GM19043 (cell line): ENCODE data around the gene ZNF75A.

ENCODE experiments used
- ATAC-seq: cut with Tn5 transposase; IDR thresholded peaks from one replicate; pipeline ENCODE4 v1.9.1; 2021; ENCODE audit warnings: low read depth; ENCODE audit not compliant: unreplicated experiment

The ZNF75A gene

DNA sequence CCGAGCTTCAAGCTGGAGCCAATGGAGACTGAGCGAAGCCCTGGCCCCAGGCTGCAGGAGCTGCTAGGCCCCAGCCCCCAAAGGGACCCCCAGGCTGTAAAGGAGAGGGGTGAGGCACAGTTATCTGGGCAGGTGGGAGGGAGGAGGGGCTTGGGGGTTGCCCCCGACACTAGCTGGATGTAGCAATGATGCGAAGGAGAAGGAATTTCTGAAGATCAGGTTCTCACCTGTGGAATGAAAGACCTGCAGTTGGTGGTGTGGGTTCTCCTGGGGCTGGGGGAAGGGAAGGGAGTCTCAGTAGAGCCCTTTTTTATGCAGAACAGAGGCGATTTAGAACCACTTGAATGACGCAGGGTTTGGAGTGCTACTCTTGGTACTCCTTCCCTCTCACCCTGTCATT is 20.2 kb upstream of the ZNF75A start:
- ATAC-seq, result no peak

DNA sequence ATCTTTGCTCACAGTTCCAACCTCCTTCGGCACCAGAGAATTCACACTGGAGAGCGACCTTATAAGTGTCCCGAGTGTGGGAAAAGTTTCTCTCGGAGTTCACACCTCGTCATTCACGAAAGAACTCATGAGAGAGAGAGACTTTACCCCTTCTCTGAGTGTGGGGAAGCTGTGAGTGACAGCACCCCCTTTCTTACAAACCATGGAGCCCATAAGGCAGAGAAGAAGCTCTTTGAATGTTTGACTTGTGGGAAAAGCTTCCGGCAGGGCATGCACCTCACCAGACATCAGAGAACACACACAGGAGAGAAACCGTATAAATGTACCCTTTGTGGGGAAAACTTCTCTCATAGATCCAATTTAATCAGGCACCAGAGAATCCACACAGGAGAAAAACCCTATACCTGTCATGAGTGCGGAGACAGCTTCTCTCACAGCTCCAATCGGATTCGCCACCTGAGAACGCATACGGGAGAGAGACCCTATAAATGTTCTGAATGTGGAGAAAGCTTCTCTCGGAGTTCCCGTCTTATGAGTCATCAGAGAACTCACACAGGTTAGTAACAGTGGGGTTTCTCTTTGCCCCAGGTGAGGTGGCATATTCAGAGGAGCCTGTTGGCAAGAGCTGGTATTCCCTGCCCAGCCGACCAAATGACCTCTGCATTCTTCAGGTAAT is 15.2 kb upstream of the ZNF75A start:
- ATAC-seq, result no peak

DNA sequence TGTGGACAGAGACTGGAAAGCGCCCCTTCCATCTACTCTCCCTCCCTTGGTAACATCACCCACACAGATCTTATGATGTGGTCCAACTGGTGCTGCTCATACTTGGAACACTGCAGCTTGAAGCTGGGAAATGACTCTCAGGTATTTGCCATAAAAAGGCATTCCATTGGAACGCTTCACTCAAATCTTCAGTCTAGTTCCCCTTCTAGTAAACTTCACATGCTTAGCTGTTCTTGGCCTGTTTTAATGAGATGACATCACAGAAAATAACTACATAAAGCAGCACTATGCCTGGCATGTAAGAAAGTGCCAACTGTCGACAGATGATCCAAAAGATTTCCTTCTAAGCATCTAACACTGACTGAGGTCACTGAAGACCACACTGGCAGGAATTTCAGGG is 12.7 kb upstream of the ZNF75A start:
- no peak for ATAC-seq

DNA sequence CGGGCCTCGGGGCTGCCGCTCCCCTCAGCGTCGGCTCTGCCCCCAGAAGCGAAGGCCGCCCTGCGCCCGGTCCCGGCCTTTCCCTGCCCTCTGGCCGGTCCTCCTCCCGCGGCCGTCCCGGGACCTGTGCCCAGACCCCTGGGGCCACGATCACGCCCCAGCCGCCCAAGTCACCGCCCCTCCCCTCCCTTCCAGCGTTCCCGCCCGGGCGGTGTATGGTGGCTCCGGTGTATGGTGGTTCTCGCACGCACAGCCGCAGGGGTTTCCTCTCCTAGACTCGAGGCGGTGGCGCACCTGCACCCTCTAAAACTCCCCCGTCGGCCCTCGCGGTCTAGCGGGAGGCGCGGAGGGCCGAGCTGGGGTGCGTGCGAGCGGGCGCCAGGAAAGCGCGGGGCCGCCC is 10.1 kb upstream of the ZNF75A start:
- ATAC-seq, result no peak

DNA sequence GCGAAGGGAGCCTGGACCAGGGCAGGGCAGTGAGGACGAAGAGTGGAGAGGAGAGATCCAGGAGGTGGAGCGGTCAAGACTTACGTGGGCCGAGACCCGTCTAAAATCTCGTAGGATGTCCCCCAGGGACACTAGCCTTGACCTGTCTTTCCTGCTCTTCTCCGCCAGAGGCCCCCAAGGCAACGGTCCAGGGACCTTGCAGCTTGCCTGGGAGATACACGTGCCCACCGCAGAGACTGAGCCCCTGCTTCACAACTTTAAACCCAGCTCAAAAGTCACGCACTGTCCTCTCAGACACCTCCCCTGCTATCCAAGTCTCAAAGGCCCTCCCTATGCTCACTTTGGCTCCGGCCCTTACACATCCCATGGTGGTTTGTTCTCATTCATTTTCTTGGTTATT is 9.5 kb upstream of the ZNF75A start:
- ATAC-seq, result no peak

DNA sequence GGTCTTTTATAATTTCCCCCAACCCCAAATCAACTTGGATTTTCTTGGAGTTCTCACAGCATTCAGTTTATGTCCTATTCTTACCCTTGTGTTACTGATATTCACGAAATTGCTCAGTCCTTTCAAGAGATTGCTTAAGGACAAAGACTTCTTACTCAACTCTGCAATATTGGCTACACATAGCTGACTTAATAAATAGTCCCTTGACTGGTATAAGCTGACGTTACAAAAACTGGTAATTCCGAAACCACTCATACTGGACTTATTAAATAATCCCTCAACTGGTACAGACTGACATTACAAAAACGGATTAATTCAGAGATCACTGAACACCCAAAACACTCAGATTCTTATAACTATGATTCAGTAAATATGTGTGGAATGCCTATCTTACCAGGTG is 927 bp upstream of the ZNF75A start:
- no peak for ATAC-seq

DNA sequence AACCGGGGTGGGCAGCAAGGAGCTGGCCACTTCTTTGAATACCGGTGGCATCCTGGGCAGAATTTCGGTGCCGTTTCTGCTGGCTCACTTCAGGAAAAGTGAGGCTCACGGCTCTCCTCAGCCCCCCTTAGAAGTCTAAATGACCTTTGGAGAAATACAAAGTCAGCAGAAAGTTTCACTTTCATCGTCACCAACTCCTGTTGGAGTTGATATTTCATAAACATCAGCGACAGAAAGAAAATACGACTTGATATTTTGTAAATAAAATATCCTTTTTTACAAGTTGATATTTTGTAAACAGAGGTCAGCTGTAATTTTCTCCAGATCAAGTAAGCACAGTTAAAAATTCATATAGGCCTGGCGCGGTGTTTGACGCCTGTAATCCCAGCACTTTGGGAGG is 781 bp downstream of the ZNF75A start:
- ATAC-seq, result no peak

DNA sequence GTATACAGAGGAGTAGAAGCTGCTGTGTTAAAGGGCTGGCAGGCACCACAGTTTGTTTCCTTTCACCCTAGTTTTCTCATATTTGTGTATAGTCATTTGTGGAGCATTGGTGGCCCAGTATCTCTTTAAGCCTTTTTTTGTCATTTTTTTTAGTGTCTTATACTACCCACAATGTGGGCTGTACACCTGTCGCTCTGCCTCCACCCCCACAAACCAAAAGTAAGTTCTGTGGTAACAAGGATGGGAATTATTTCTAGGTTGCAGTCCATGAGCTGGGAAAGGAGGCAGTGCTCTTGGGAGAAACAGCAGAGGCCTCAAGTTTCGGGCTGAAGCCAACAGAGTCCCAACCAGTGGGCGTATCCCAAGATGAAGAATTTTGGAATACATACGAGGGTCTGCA is 6.2 kb downstream of the ZNF75A start:
- no peak for ATAC-seq

DNA sequence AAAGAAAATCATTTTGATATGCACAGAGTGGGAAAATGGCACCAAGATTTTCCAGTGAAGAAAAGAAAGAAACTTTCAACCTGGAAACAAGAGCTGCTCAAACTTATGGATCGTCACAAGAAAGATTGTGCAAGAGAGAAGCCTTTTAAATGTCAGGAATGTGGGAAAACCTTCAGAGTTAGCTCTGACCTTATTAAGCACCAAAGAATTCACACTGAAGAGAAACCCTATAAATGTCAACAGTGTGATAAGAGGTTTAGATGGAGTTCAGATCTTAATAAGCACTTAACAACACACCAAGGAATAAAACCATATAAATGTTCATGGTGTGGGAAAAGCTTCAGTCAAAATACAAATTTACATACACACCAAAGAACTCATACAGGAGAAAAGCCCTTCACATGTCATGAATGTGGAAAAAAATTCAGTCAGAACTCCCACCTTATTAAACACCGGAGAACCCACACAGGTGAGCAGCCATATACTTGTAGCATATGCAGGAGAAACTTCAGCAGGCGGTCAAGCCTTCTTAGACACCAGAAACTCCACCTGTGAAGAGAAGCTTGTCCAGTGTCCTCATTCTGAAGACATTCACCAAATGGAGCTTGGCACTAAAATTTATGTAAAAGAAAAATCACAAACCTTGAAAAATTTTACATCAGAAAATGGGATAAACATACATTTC is 12.2 kb downstream of the ZNF75A start:
- ATAC-seq, result no peak

DNA sequence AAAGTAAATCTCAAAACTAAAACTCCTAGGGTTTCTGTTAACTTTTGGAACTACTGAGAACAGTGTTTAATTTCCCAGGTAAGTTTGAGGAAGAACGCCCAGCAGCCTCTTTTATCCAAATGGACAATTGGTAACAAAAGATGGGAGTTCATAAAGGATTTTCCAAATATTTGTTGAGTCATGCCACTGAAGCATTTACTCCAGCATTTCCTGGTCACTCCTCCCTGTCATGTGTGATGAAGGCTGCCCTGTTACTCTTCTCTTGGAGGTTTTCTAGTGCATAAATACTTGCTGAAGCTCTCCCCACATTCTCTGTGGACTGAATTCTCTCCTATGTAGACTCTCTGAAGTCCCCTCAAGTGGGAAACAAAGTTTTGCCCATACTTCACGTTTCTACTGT is 16.5 kb downstream of the ZNF75A start:
- ATAC-seq, result no peak

DNA sequence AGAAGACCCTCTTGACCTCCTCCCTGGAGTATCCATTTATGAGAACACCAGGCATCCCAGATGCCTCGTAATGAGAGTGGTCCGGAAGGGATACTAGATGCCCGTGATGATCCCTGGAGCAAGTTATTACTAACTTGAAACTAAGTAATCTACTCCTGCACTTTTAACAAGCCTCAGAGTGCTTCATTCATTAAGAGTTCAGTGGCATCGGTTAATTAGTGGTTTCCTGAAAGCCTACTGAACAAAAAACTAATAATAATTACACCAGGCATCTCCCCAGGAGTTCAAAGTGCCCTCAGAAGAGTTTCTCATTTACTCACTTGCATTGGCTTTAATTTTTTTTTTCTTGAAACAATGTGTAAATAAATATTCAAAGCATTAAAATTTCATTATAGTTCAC is 22.2 kb downstream of the ZNF75A start:
- no peak for ATAC-seq

DNA sequence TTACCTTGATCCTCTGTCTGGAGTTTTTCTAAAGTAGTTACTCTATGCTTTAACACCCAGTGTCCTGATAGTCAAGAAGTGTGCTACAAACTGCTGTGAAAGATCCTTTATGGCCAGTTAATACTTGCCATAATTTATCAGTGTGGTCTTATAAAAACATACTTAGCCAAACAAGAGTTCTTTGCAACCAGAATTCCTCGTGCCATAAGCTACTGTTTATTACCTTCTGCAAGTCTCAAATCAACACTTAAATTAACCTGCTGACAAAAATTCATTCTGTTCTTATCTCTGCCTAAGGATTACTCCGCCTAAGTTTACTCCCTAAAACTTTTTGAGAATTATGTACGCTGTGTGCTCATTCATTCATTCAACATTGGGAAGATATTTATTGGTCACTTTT is 22.8 kb downstream of the ZNF75A start:
- ATAC-seq, result no peak

DNA sequence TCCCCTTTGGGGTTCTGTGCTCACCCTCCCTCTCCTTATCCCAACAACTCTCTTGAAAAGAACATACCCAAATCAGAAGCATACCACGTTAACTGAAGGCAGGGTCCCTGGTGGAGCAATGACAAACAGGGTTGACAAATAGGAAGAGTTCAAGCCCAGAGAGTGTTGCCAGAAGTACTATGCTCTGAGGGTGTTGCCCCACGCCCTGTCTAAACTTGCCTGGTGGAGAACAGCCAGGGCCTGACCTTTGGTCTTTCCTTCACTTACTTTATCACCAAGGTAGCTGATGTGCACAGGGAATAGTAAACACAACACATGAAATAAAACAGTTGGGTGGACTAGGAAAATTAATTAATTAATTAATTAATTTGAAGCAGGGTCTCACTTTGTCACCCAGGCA is 23.3 kb downstream of the ZNF75A start:
- ATAC-seq, result no peak

DNA sequence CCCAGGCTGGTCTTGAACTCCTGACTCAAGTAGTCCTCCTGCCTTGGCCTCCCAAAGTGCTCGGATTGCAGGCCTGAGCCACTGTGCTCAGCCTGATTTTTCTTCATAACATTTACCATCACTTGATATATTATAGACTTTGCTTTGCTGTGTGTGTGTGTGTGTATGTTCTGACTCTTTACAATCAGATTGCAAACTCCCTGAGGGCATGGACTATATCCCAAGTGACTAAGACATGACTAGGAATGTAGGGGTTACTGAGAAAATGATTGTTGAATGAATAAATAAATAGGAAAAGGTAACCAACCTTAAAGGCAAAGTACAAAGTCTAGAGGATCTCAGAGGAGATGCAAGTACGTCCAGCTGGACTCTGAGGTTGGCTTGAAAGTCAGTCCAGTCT is 40.7 kb downstream of the ZNF75A start:
- no peak for ATAC-seq

DNA sequence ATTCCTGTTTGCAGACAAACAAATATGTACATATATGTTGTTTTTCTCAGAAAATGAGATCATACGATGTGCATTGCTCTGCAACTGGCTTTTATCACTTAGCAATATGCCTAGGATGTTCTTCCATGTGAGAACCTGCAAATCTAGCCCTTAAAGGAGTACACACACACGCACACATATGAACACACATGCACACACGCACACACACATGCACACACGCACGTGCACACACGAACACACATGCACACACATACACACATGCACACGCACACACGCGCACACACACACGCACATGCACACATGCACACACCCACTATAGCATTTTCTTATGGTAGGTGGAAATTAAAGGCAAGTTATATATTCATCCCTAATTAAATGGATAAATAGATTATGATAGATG is 42.3 kb downstream of the ZNF75A start:
- no peak for ATAC-seq

DNA sequence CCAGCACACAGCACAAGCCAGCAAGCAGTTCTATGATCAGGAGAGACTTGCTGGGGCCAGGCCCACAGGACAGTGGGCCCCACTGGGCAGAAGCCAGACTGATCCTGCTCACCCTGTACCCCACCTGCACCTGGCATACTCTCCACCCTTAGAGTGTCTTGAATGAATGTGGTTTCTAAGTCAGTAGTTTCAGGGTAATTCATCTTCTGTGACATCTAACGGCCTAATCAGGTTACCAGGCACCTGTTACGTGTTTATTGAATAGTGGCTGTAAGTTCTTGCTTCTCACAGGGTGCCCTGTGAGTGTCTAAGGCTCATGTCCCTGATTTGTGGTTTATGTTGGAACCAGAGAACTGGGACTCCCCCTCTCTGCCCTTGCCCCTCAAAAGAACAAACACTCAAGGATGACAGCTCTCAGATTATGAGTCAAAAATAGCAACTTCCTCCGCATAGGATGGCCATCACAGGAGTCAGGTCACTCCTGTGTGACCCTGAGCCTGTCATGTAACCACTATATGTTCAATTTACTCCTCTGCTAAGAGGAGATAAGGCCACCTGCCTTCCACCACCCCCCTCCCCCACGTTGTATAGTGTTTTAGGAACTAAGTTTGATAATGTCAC is 43.4 kb downstream of the ZNF75A start:
- ATAC-seq, result no peak

DNA sequence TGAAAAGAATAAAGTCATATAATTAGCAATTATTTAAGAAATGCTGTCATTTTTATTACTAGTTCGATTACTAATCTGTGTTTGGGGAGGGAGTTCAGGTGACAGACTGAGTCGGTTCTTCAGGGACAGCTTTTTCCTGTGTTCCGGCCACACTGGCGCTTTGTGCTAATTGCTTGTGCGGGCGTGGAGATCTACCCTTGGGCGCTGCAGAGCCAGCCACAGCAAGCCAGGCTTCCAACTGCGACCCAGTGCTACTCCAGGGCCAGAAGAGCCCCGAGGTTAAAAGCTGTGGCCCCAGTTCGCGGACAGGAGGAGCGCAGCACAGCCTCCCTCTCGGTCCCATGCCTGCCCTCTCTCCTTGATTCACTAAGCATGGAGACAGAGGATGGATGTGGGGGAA is 43.9 kb downstream of the ZNF75A start:
- ATAC-seq, result no peak

DNA sequence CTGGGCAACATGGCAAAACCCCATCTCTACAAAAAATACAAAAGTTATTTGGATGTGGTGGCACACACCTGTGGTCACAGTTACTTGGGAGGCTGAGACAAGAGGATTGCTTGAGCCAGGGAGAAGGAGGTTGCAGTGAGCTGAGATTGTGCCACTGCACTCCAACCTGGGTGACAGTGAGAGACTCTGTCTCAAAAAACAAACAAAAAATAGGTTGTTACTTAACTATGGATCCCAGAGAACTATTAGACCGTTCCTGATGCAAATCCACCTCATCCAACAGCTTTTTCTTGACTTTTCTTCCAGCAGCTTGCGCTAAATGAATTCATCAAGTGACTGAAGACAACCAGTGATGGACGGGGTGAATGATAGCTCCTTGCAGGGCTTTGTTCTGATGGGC is 50.3 kb downstream of the ZNF75A start, which contains the start of gene OR2C1:
TSS of gene OR2C1 (plus strand) at position 301 of the 400 bp plus-strand sequence. CDS start at position 353, 52 bp downstream.
- ATAC-seq, result no peak

DNA sequence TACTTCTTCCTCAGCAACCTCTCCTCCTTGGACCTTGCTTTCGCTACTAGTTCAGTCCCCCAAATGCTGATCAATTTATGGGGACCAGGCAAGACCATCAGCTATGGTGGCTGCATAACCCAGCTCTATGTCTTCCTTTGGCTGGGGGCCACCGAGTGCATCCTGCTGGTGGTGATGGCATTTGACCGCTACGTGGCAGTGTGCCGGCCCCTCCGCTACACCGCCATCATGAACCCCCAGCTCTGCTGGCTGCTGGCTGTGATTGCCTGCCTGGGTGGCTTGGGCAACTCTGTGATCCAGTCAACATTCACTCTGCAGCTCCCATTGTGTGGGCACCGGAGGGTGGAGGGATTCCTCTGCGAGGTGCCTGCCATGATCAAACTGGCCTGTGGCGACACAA is 50.8 kb downstream of the ZNF75A start:
- ATAC-seq, result no peak

DNA sequence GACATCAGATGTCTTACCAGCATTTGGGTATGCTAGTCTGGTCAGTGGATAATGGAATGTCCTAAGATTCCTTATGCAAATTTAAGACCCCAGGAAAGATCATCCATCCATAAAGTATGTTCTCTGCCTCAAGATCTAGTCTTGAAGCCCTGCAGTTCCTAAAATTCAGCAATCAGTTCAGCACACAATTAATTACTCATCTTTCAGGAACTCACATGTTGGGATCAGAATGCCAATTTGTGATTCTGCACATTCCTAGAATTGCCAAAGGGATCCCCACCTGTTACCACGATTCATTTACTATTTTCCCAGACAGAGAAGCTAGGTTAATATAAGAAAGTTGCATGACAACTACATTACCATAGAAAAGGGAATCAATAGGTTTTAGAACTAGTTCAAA is 53.6 kb downstream of the ZNF75A start:
- ATAC-seq, result no peak

DNA sequence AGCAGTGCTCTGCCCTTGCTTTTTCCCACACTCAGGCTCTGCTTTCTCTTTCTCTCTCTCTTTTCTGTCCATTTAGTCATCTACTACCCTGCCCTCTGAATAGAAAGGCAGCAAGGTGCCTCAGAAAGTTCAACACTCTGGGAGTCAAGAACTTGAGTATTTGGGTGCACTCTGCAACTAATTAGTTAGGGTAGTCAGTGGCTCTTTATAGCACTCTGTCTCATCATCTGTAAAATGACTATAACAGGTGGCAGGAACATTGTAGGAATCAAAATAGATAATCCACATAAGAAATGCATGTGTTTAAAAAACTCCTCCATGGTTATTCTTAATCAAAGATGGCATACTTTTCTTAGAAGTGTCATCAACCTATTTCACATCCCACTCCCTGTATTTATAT is 57.6 kb downstream of the ZNF75A start:
- no peak for ATAC-seq

DNA sequence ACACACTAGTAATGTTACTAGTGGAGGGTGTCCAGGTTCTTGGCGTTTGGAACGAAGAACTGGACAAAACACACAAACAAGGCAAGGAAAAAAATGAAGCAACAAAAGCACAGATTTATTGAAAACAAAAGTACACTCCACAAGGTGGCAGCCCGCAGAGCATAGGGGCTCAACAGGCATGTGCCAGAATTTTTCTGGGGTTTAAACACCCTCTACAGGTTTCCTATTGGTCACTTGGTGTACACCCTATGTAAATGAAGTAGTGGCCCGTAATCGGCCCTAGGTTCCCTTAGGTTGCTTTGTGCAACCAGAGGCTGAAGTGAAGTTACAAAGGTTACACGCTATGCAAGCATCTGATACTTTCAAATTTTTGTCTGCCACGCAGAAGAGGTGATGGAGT is 58.5 kb downstream of the ZNF75A start:
- no peak for ATAC-seq
